GM18951 (cell line): ENCODE results near the gene PPP1R3A.
"Not testable (repeated sequence)": the region's sequence is repeated elsewhere in the genome, so short reads cannot be mapped to it uniquely, and the experiment has no call there.

Source experiments
- POLR2A ChIP-seq: IDR thresholded peaks from 4 replicates; pipeline ENCODE4 v1.6.1; 2011; ENCODE audit warnings: mild to moderate bottlenecking; ENCODE audit not compliant: insufficient read length, insufficient read depth; ENCODE audit errors: extremely low read depth
- in situ Hi-C: fragments of 300-500 bp; cut with MboI; formaldehyde crosslinking; loops from one replicate; pipeline ENCODE4 v1.12.0; 2022; ENCODE audit warnings: low sequenced_read_pairs, mixed read lengths, inconsistent platforms; ENCODE audit not compliant: unreplicated experiment

PPP1R3A gene, protein sequence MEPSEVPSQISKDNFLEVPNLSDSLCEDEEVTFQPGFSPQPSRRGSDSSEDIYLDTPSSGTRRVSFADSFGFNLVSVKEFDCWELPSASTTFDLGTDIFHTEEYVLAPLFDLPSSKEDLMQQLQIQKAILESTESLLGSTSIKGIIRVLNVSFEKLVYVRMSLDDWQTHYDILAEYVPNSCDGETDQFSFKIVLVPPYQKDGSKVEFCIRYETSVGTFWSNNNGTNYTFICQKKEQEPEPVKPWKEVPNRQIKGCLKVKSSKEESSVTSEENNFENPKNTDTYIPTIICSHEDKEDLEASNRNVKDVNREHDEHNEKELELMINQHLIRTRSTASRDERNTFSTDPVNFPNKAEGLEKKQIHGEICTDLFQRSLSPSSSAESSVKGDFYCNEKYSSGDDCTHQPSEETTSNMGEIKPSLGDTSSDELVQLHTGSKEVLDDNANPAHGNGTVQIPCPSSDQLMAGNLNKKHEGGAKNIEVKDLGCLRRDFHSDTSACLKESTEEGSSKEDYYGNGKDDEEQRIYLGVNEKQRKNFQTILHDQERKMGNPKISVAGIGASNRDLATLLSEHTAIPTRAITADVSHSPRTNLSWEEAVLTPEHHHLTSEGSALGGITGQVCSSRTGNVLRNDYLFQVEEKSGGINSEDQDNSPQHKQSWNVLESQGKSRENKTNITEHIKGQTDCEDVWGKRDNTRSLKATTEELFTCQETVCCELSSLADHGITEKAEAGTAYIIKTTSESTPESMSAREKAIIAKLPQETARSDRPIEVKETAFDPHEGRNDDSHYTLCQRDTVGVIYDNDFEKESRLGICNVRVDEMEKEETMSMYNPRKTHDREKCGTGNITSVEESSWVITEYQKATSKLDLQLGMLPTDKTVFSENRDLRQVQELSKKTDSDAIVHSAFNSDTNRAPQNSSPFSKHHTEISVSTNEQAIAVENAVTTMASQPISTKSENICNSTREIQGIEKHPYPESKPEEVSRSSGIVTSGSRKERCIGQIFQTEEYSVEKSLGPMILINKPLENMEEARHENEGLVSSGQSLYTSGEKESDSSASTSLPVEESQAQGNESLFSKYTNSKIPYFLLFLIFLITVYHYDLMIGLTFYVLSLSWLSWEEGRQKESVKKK

DNA sequence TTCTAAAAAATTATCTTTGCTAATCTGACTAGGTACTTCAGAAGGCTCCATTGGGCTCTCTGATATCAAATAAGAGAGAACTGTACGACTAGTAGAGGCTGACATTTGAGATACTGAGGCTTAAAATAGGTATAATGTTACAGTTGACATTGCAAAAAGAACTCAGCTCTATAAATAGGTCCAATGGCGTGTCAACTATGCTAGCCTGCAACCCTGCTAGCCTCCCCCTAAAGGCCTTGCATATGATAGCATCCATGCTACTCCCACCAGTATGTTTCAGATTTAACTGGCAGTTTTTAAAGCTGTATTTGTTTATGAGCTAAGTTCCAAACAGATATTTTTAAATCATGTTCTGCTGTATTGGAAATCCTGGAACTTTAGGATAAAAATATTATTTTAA, at the start of gene PPP1R3A:
TSS of gene PPP1R3A (minus strand) at position 64 of the 400 bp plus-strand sequence. CDS start at position 51, 13 bp downstream.
- in situ Hi-C loops = no loop called here
- TF ChIP-seq POLR2A = no peak

DNA sequence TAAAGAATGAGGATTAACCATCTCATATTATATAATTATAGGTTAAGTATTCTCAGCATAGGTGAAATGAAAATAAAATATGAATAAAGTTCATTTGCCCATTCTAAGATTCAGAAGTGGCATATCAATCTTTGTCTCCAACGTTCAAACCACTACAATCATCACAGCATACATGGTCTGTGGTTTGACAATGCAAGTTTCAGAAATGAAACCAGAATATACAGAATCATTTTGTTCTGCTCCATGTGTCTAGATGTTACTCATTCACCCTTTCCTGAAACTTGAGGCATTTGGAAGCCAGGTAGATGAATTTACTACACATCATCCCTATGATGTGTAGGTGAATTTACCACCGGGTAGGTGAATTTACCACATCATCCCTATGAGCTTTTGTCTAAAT, 44.5 kb upstream of the PPP1R3A start:
- no peak for TF ChIP-seq POLR2A
- in situ Hi-C loops = no loop called here

DNA sequence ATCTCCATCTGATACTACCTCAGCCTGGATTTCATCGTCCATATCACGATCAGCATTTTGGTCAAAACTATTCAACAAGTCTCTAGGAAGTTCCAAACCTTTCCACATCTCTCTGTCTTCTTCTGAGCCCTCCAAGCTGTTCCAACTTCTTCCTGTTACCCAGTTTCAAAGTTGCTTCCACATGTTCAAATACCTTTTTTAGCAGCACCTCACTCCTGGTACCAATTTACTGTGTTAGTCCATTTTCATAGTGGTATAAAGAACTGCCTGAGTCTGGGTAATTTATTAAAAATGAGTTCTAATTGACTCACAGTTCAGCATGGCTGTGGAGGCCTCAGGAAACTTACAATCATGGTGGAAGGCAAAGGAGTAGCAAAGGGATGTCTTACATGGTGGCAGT, 41.1 kb upstream of the PPP1R3A start:
- no peak for TF ChIP-seq POLR2A
- in situ Hi-C loops = no loop called here

DNA sequence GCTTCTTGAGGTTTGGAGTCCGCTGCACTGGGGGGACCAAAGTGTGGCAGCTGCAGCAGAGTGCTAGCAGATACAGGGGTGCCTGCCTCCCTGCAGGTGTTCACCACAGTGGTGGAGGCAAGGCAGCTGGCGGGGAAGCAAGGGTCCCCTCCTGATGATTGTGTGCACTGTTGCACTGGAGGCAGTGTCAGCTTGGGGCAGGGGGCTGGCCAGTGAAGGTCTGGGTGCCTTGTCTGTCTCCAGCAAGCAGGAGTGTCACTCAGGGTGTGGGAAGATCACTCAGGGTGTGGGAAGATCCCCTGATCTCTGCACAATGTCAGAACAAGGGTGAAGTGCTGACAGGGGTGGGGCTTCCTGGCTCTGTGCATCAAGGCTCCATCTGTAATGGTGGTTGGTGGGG, 36.3 kb upstream of the PPP1R3A start:
- no peak for TF ChIP-seq POLR2A
- in situ Hi-C loops = no loop called here

DNA sequence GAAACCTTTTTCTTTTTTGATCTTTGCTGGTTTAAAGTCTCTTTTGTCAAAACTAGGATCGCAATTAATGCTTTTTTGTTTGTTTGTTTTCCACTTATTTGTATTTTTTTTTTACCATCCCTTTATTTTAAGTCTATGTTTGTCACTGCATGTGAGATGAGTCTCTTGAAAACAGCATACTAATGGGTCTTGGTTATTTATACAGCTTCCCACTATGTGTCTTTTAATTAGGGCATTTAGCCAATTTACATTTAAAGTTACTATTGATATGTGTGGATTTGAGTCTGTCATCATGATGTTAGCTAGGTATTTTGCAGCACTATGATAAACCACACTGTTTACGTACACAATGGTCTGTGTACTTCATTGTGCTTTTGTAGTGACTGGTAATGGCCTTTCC, 34.7 kb upstream of the PPP1R3A start:
- in situ Hi-C loops = no loop called here
- no peak for TF ChIP-seq POLR2A

DNA sequence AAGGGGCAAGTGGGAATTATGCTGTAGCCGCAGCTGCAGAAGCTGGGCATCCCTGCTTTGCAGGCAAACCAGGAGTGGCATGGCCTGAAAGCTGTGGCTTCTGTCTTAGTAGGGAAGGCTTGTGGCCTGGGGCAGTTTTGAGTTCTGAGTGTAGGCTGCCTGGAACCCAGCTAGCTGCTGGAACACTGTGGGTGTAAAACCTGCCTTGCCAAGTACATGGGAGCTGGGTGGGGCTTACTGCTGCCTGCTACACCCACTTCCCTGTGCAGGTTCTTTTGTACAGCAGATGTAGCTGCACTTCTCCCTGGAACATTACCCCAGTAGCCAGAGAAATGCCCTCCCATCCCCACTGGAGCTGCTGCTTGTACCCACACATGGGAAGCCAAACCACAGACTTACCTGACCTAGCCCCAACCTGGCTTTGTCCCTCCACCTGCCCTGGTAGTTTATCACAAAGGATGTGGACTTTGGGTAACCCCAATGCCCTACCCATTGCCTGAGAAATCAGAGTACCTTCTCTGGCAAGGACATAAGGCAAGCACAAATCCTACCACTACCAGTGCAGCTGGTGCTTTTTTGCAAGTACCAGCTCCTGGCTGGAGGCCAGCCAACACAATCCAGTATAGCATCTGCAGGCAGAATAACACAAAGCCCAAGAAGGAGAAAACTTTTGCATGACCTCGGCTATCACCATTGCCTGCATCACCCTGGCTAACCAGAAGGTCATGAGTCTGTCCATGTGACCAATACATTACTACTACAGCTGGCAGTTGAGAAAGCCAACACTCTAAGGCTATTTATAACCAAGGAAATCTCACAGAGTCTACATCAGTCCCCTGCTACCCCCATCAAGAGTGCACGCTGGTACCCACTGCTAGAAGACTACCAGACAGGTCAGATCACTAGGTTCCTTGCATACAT, 26.5 kb upstream of the PPP1R3A start:
- in situ Hi-C loops = no loop called here
- TF ChIP-seq POLR2A = no peak

DNA sequence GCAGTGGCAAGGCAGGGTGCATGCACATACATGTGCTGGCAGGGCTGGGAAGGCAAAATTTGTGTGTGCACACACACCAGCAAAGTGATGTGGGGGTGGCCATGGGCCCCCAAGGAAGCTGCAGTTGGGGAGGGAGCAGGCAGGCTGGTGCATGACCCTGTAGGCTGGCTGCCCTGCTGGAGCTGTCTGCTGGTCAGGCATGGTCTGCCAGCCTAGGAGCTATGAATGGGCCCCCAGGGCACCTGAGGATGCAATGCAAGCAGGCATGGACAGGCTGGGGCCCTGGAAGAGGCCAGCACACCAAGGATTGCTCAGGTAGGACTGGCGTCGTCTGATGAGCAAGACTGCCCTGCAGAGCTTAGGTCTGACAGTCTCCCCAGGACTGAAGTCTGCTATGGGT, 18.2 kb upstream of the PPP1R3A start:
- no peak for TF ChIP-seq POLR2A
- in situ Hi-C loops = no loop called here

DNA sequence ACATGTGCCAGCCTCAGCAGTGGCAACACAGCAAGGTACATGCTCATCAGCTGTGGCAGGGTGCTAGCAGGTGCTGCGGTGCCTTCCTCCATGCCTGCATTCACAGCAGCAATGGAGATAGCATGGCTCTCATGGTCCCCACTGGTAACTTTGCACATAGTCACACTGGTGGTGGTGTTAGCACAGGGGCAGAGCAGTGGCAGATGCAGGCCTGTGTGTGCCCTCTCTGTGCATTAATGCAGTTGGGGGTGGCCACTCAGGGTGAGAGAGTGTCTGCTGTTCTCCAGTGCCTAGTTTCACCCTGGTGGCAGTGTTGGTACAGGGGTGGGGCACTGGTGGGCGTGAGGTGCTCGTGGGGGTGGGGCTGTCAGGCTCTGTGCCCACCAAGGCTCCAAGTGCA, 17.7 kb upstream of the PPP1R3A start:
- no peak for TF ChIP-seq POLR2A

DNA sequence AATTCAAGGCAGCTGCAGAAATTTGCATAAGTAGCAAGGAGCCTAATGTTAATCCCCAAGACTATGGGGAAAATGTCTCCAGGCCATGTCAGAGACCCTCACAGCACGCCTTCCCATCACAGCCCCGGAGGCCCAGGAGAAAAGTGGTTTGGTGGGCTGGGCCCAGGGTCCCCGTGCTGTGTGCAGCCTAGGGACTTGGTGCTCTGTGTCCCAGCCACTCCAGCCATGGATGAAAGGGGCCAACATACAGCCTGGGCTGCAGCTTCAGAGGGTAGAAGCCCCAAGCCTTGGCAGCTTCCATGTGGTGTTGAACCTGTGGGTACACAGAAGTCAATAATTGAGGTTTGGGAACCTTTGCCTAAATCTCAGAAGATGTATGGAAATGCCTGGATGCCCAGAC, 10.6 kb upstream of the PPP1R3A start:
- in situ Hi-C loops = not testable (repeated sequence)

More for the DNA sequence above, 17.7 kb upstream of the PPP1R3A start:
- in situ Hi-C loops = no loop called here

DNA sequence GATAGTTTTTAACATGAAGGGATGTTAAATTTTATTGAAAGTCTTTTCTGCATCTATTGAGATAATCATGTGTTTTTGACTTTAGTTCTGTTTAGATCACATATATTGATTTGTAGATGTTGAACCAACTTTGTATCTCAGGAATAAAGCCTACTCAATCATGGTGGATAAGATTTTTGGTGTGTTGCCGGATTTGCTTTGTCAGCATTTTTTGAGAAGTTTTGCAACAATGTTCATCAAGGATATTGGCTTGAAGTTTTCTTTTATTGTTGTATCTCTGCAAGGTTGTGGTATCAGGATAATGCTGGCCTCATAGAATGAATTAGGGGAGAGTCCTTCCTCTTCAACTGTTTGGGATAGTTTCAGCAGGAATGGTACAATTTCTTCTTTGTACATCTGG, 9.3 kb upstream of the PPP1R3A start:
- in situ Hi-C loops = no loop called here
- no peak for TF ChIP-seq POLR2A

DNA sequence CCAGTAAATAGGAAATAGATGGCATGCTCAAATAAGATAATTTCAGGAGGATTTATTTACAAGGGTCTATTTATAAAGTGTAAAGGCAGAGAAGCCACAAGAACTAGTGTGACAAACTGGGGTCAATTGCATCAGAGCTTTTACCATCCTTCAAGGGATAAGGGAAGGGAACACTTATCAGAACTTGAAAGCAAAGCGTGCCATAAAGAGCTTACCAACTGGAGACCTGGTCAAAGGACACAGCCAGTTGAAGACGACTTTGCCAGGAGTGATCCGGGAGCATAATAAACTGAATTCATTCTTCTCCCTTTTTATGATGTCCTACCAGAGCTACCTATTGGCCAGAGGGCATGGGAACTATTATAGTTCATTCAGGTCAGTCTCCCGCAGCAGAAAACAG, 3.2 kb upstream of the PPP1R3A start:
- no peak for TF ChIP-seq POLR2A
- in situ Hi-C loops = no loop called here

DNA sequence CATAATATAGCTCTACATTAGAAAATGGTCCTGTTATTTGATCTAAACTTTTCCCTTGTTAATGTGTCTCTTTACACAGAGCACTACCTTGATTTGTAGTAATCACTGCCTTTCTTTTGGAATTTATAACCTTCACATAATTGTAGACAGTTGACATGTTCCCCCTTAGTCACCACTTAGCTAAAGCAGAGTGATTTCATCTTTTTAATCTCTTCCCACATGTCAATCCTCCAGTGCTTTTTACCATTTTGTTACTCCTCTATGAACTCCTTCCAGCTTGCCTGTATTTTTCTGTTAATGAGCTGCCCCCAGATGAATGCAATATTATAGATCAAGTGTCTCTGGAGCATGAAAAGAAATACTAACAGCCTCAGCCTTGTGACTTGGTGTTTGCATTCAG, 2.6 kb upstream of the PPP1R3A start:
- in situ Hi-C loops = no loop called here

More for the DNA sequence above, 2.6 kb upstream of the PPP1R3A start:
- TF ChIP-seq POLR2A = no peak
